Measurements from ENCODE around the gene TEKT2.

DNA sequence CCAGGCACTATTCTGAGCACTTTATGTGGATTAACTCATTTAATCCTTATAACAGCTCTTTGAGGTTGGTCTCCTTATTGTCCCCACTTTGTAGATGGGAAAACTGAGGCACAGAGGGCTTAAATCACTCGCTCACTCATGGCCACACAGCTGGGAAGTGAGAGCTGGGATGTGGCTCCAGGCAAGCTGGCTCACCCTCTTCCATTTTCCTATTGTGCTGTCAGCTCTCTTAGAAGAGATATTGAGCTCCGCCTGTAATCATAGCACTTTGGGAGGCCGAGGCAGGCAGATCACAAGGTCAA lies 45.0 kb downstream of the TEKT2 start:
- TF ChIP-seq, protein P1, sequence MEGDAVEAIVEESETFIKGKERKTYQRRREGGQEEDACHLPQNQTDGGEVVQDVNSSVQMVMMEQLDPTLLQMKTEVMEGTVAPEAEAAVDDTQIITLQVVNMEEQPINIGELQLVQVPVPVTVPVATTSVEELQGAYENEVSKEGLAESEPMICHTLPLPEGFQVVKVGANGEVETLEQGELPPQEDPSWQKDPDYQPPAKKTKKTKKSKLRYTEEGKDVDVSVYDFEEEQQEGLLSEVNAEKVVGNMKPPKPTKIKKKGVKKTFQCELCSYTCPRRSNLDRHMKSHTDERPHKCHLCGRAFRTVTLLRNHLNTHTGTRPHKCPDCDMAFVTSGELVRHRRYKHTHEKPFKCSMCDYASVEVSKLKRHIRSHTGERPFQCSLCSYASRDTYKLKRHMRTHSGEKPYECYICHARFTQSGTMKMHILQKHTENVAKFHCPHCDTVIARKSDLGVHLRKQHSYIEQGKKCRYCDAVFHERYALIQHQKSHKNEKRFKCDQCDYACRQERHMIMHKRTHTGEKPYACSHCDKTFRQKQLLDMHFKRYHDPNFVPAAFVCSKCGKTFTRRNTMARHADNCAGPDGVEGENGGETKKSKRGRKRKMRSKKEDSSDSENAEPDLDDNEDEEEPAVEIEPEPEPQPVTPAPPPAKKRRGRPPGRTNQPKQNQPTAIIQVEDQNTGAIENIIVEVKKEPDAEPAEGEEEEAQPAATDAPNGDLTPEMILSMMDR (conservative IDR thresholded peaks at IDR 0.05; ENCODE audit: low read depth, low read length): no peak
- no peak for TF ChIP-seq EZH2 (IDR thresholded peaks at IDR 0.05; ENCODE audit: low read length, unreplicated experiment)

All from PC-3 (cell line).